ENCODE data around the gene RRM1.
"Not testable (repeated sequence)": the region's sequence is repeated elsewhere in the genome, so short reads cannot be mapped to it uniquely, and the experiment has no call there.

The RRM1 gene

DNA sequence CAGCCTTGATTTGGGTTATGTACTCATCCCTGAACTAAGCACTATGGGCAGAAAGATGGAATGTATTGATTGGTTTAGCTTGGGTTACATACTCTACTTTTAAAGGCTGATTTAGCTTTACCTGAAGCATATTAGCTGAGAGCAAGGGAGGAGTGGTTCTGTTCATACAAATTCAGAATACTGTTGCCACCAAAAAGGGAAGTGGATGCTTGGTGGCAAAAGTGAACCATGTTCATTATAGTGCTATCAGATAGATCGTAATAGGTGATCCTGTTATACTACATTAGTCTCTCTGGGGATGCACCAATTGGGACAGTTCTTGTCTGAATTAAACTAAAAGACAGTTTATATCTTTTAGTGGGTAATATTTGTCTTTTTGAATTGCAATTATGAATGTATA is 44.5 kb upstream of the RRM1 start:
- H3K36me3 ChIP-seq (ENCODE audit: control insufficient read depth in 1 of 2, insufficient read depth in 2 of 2, low read depth in 1 of 2, low read length in 2 of 2), result no peaks in the 10 kb centered on the region
- H3K27ac ChIP-seq (ENCODE audit: low read length, poor library complexity, severe bottlenecking), result no peak overlapping the region
- H2BK15ac ChIP-seq (ENCODE audit: low read depth, poor library complexity, severe bottlenecking), result no peak overlapping the region
- H2AFZ ChIP-seq (ENCODE audit: low read depth, low read length), result no peak overlapping the region
- H2BK12ac ChIP-seq (ENCODE audit: low read length in 2 of 2), result no peak overlapping the region
- no peak for DNase-seq
- H3K4ac ChIP-seq (ENCODE audit: low read depth in 1 of 2, low read length in 2 of 2), result no peak overlapping the region
- no peaks in the 10 kb centered on the region for H3K27me3 ChIP-seq (ENCODE audit: control insufficient read depth in 1 of 2, insufficient read depth in 1 of 2, low read length in 2 of 2)
- no peaks in the 10 kb centered on the region for H3K9me3 ChIP-seq (ENCODE audit: control insufficient read depth, low read length)
- H2BK120ac ChIP-seq (ENCODE audit: low read depth, low read length), result no peak overlapping the region
- no peak overlapping the region for H3K4me2 ChIP-seq (ENCODE audit: low read length, poor library complexity, severe bottlenecking)
- H4K91ac ChIP-seq (ENCODE audit: low read length), result no peak overlapping the region
- H2AK5ac ChIP-seq (ENCODE audit: low read length, severe bottlenecking), result no peak overlapping the region
- H2BK5ac ChIP-seq (ENCODE audit: low read depth, low read length, poor library complexity, severe bottlenecking), result no peak overlapping the region
- H3K79me1 ChIP-seq (replicated peaks; ENCODE audit: low read length, poor library complexity, severe bottlenecking), result peaks cover 9% of the 10 kb centered on the region
- no peak overlapping the region for H4K8ac ChIP-seq (ENCODE audit: low read length)
- no peak overlapping the region for H3K18ac ChIP-seq (ENCODE audit: low read depth in 1 of 2, low read length in 2 of 2)
- no peak overlapping the region for H3K4me3 ChIP-seq (ENCODE audit: insufficient read depth in 1 of 2, low read depth in 1 of 2, low read length in 2 of 2)
- 90% methylated on average over 1 of the region's 1 CpG for WGBS
- H3K4me1 ChIP-seq (ENCODE audit: control insufficient read depth, insufficient read depth, low read depth, low read length), result no peaks in the 10 kb centered on the region
- no peak overlapping the region for H3K9ac ChIP-seq (ENCODE audit: low read length)
- no peak overlapping the region for H3K14ac ChIP-seq (ENCODE audit: low read length in 2 of 2)
- no peak overlapping the region for H3K23ac ChIP-seq (ENCODE audit: low read length in 2 of 2)

DNA sequence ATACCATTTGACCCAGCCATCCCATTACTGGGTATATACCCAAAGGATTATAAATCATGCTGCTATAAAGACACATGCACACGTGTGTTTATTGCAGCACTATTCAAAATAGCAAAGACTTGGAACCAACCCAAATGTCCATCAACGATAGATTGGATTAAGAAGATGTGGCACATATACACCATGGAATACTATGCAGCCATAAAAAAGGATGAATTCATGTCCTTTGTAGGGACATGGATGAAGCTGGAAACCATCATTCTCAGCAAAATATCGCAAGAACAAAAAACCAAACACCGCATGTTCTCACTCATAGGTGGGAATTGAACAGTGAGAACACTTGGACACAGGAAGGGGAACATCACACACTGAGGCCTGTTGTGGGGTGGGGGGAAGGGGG is 41.4 kb upstream of the RRM1 start:
- not testable (repeated sequence) for H3K23ac ChIP-seq (ENCODE audit: low read length in 2 of 2); H3K14ac ChIP-seq (ENCODE audit: low read length in 2 of 2); H4K91ac ChIP-seq (ENCODE audit: low read length); H2BK12ac ChIP-seq (ENCODE audit: low read length in 2 of 2); DNase-seq; H3K4me2 ChIP-seq (ENCODE audit: low read length, poor library complexity, severe bottlenecking); H3K4me1 ChIP-seq (ENCODE audit: control insufficient read depth, insufficient read depth, low read depth, low read length); H3K4ac ChIP-seq (ENCODE audit: low read depth in 1 of 2, low read length in 2 of 2); H3K9me3 ChIP-seq (ENCODE audit: control insufficient read depth, low read length); H3K79me1 ChIP-seq (replicated peaks; ENCODE audit: low read length, poor library complexity, severe bottlenecking); H4K8ac ChIP-seq (ENCODE audit: low read length); H3K4me3 ChIP-seq (ENCODE audit: insufficient read depth in 1 of 2, low read depth in 1 of 2, low read length in 2 of 2); H2AK5ac ChIP-seq (ENCODE audit: low read length, severe bottlenecking); H2BK120ac ChIP-seq (ENCODE audit: low read depth, low read length); H3K27ac ChIP-seq (ENCODE audit: low read length, poor library complexity, severe bottlenecking); H3K27me3 ChIP-seq (ENCODE audit: control insufficient read depth in 1 of 2, insufficient read depth in 1 of 2, low read length in 2 of 2); H2AFZ ChIP-seq (ENCODE audit: low read depth, low read length); H2BK5ac ChIP-seq (ENCODE audit: low read depth, low read length, poor library complexity, severe bottlenecking); H3K18ac ChIP-seq (ENCODE audit: low read depth in 1 of 2, low read length in 2 of 2); H3K9ac ChIP-seq (ENCODE audit: low read length); H2BK15ac ChIP-seq (ENCODE audit: low read depth, poor library complexity, severe bottlenecking)
- 100% methylated on average over 2 of the region's 4 CpGs for WGBS
- peaks cover 6 to 11% of the 10 kb centered on the region in 2 experiments for H3K36me3 ChIP-seq (ENCODE audit: control insufficient read depth in 1 of 2, insufficient read depth in 2 of 2, low read depth in 1 of 2, low read length in 2 of 2)

DNA sequence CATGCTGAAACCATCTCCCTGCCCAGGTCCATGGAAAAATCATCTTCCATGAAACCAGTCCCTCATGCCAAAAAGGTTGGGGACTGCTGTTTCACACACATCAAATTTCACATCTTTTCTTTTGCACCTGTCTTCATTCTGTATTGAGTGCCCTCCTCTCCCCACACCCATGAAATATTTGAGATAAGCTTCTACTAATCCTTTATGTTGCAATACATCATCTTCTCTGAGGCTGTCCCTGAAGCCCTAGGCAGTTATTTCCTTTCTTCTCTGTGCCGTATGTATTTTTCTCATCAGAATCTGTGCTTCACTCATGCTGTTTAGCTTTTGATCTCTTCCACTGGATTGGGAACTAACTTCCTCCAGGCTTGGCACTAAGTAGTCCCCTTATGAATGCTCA is 40.0 kb upstream of the RRM1 start:
- Histone ChIP-seq H3K14ac (ENCODE audit: low read length in 2 of 2) (no peak overlapping the region), H2BK5ac (ENCODE audit: low read depth, low read length, poor library complexity, severe bottlenecking) (no peak overlapping the region), H3K4me1 (ENCODE audit: control insufficient read depth, insufficient read depth, low read depth, low read length) (peaks cover 3% of the 10 kb centered on the region), H3K79me1 (replicated peaks; ENCODE audit: low read length, poor library complexity, severe bottlenecking) (peaks cover 10% of the 10 kb centered on the region), H3K27me3 (ENCODE audit: control insufficient read depth in 1 of 2, insufficient read depth in 1 of 2, low read length in 2 of 2) (no peaks in the 10 kb centered on the region), H2AK5ac (ENCODE audit: low read length, severe bottlenecking) (no peak overlapping the region), H2BK15ac (ENCODE audit: low read depth, poor library complexity, severe bottlenecking) (no peak overlapping the region), H4K8ac (ENCODE audit: low read length) (no peak overlapping the region), H2BK120ac (ENCODE audit: low read depth, low read length) (no peak overlapping the region), H2BK12ac (ENCODE audit: low read length in 2 of 2) (no peak overlapping the region), H3K27ac (ENCODE audit: low read length, poor library complexity, severe bottlenecking) (no peak overlapping the region), H3K36me3 (ENCODE audit: control insufficient read depth in 1 of 2, insufficient read depth in 2 of 2, low read depth in 1 of 2, low read length in 2 of 2) (peaks cover 13 to 19% of the 10 kb centered on the region in 2 experiments), H3K9ac (ENCODE audit: low read length) (no peak overlapping the region), H4K91ac (ENCODE audit: low read length) (no peak overlapping the region), H2AFZ (ENCODE audit: low read depth, low read length) (no peak overlapping the region), H3K23ac (ENCODE audit: low read length in 2 of 2) (no peak overlapping the region), H3K4me3 (ENCODE audit: insufficient read depth in 1 of 2, low read depth in 1 of 2, low read length in 2 of 2) (no peak overlapping the region), H3K4me2 (ENCODE audit: low read length, poor library complexity, severe bottlenecking) (no peak overlapping the region), H3K4ac (ENCODE audit: low read depth in 1 of 2, low read length in 2 of 2) (no peak overlapping the region), H3K18ac (ENCODE audit: low read depth in 1 of 2, low read length in 2 of 2) (no peak overlapping the region), H3K9me3 (ENCODE audit: control insufficient read depth, low read length) (no peaks in the 10 kb centered on the region)
- WGBS, result 100% methylated on average over 1 of the region's 1 CpG
- DNase-seq, result no peak

DNA sequence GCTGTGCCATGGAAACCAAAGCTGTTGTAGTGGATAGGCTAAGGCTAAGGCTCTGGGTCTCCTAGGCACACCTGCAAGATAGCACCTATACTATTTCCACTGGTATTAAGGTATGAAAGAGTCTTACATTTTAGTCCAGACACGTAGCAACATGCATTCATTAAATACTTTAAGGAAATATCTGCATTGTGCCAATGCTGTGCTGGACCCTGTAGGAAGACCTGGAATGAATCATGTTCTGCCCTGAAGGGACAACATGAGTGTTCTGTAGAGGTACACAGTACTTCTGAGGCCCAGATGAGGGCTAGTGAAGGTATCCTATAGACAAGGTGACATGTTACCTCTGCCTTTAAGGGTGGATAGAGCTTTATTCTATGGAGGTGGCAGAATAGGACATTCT is 35.2 kb upstream of the RRM1 start:
- H3K27me3 ChIP-seq (ENCODE audit: control insufficient read depth in 1 of 2, insufficient read depth in 1 of 2, low read length in 2 of 2), result no peaks in the 10 kb centered on the region
- peaks cover 7% of the 10 kb centered on the region for H3K79me1 ChIP-seq (replicated peaks; ENCODE audit: low read length, poor library complexity, severe bottlenecking)
- no peak overlapping the region for H3K4me2 ChIP-seq (ENCODE audit: low read length, poor library complexity, severe bottlenecking)
- peak overlapping the region; percentile 8 for H4K91ac ChIP-seq (ENCODE audit: low read length)
- no peak overlapping the region for H2BK15ac ChIP-seq (ENCODE audit: low read depth, poor library complexity, severe bottlenecking)
- H2BK120ac ChIP-seq (ENCODE audit: low read depth, low read length), result no peak overlapping the region
- peaks cover 16 to 40% of the 10 kb centered on the region in 2 experiments for H3K36me3 ChIP-seq (ENCODE audit: control insufficient read depth in 1 of 2, insufficient read depth in 2 of 2, low read depth in 1 of 2, low read length in 2 of 2)
- H3K4me1 ChIP-seq (ENCODE audit: control insufficient read depth, insufficient read depth, low read depth, low read length), result peaks cover 3% of the 10 kb centered on the region
- H2AK5ac ChIP-seq (ENCODE audit: low read length, severe bottlenecking), result no peak overlapping the region
- H3K27ac ChIP-seq (ENCODE audit: low read length, poor library complexity, severe bottlenecking), result no peak overlapping the region
- H3K18ac ChIP-seq (ENCODE audit: low read depth in 1 of 2, low read length in 2 of 2), result peak overlapping the region in 1 of 2 experiments; percentile 2
- no CpG with 5 or more reads among the region's 1 CpG for WGBS
- no peak overlapping the region for H3K4me3 ChIP-seq (ENCODE audit: insufficient read depth in 1 of 2, low read depth in 1 of 2, low read length in 2 of 2)
- no peaks in the 10 kb centered on the region for H3K9me3 ChIP-seq (ENCODE audit: control insufficient read depth, low read length)
- H2BK5ac ChIP-seq (ENCODE audit: low read depth, low read length, poor library complexity, severe bottlenecking), result no peak overlapping the region
- no peak overlapping the region for H4K8ac ChIP-seq (ENCODE audit: low read length)
- DNase-seq, result no peak
- H2AFZ ChIP-seq (ENCODE audit: low read depth, low read length), result no peak overlapping the region
- H3K9ac ChIP-seq (ENCODE audit: low read length), result no peak overlapping the region
- H2BK12ac ChIP-seq (ENCODE audit: low read length in 2 of 2), result no peak overlapping the region
- H3K14ac ChIP-seq (ENCODE audit: low read length in 2 of 2), result no peak overlapping the region
- no peak overlapping the region for H3K23ac ChIP-seq (ENCODE audit: low read length in 2 of 2)
- no peak overlapping the region for H3K4ac ChIP-seq (ENCODE audit: low read depth in 1 of 2, low read length in 2 of 2)
